HEK293 (cell line): ENCODE data around the gene MICALL1.

ENCODE experiments used
- WT1 ChIP-seq: fragments of 450-650 bp; formaldehyde crosslinking; IDR thresholded peaks from 2 replicates; pipeline ENCODE4 v1.5.1; 2016; ENCODE audit warnings: missing biosample characterization, missing genetic modification characterization
- ZFP3 ChIP-seq: fragments of 450-650 bp; formaldehyde crosslinking; IDR thresholded peaks from 2 replicates; pipeline ENCODE4 v1.5.1; 2016; ENCODE audit warnings: low read depth, missing biosample characterization, missing genetic modification characterization
- ZNF138 ChIP-seq: fragments of 450-650 bp; formaldehyde crosslinking; IDR thresholded peaks from 2 replicates; pipeline ENCODE4 v1.5.1; 2016; ENCODE audit warnings: missing biosample characterization, missing genetic modification characterization, borderline replicate concordance
- ZNF175 ChIP-seq: fragments of 450-650 bp; formaldehyde crosslinking; IDR thresholded peaks from 2 replicates; pipeline ENCODE4 v1.5.1; 2016; ENCODE audit warnings: missing biosample characterization, missing genetic modification characterization
- TF ChIP-seq, protein P1 (sequence below): fragments of 450-650 bp; formaldehyde crosslinking; IDR thresholded peaks from 2 replicates; pipeline ENCODE4 v1.5.1; 2016; ENCODE audit warnings: missing biosample characterization, missing genetic modification characterization

DNA sequence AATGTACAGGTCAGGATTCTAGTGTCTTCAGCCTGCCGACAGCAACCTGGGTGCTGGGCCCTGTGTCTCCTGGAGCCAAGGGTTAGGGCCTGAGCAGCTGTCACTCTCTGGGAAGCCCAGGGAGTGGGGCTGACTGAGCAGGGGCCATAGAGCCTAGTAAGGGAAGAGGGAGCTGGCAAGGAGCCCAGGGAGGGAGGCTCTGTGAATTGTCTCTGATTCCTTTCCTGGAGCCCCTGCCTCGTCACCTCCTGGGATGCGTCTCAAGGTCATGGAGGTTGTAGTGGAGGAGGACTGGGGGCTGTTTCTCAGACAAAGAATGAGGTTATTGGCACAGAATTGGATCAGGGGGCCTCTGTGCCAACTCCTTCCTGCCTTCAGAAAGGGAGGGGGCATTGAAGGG, 66.4 kb downstream of the MICALL1 start:
- no peak for TF ChIP-seq ZFP3 (tag by site-specific recombination)
- TF ChIP-seq, protein P1, sequence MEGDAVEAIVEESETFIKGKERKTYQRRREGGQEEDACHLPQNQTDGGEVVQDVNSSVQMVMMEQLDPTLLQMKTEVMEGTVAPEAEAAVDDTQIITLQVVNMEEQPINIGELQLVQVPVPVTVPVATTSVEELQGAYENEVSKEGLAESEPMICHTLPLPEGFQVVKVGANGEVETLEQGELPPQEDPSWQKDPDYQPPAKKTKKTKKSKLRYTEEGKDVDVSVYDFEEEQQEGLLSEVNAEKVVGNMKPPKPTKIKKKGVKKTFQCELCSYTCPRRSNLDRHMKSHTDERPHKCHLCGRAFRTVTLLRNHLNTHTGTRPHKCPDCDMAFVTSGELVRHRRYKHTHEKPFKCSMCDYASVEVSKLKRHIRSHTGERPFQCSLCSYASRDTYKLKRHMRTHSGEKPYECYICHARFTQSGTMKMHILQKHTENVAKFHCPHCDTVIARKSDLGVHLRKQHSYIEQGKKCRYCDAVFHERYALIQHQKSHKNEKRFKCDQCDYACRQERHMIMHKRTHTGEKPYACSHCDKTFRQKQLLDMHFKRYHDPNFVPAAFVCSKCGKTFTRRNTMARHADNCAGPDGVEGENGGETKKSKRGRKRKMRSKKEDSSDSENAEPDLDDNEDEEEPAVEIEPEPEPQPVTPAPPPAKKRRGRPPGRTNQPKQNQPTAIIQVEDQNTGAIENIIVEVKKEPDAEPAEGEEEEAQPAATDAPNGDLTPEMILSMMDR = no peak
- no peak for TF ChIP-seq ZNF138
- no peak for TF ChIP-seq ZNF175 (tag by site-specific recombination)
- TF ChIP-seq WT1 (tag by site-specific recombination) = no peak
